ENCODE data around the gene TREML4.

- TF ChIP-seq EZH2 (IDR thresholded peaks at IDR 0.05; ENCODE audit: borderline replicate concordance) (no peak), CTCF (IDR thresholded peaks at IDR 0.05; ENCODE audit: poor library complexity) (no peak), EZH2phosphoT487 (IDR thresholded peaks at IDR 0.05; ENCODE audit: low read depth, severe bottlenecking, unreplicated experiment) (no peak)
Observed at GRCh38 chr6:41236276-41236675, 8.1 kb downstream of the TREML4 start.
